ENCODE results near the gene TCF15.
A peak's percentile ranks its signal among the peaks of the same experiment; 100 is the strongest.

TCF15 gene

GRCh38 chr20:611047-611842 lies 1.1 kb upstream of the TCF15 start:
- no peak overlapping the region for H3K27ac ChIP-seq (ENCODE audit: low read length)
- no CpG with 5 or more reads among the region's 24 CpGs for WGBS (ENCODE audit: insufficient coverage, insufficient read length)
- no peaks in the 10 kb centered on the region; the same call in 1 of the 2 replicates for H3K4me1 ChIP-seq (ENCODE audit: control insufficient read depth, insufficient read depth, low read length)
- no peaks in the 10 kb centered on the region for H3K36me3 ChIP-seq (ENCODE audit: control insufficient read depth, insufficient read depth, low read length)
- H3K27me3 ChIP-seq (ENCODE audit: control insufficient read depth, insufficient read depth, low read length), result peaks cover 7% of the 10 kb centered on the region; the same call in 1 of the 2 replicates
- H3K4me3 ChIP-seq (ENCODE audit: low read length), result no peak overlapping the region
- H3K9me3 ChIP-seq (ENCODE audit: control insufficient read depth, insufficient read depth, low read length), result no peaks in the 10 kb centered on the region
- DNase-seq (ENCODE audit: low read depth, low spot score), result no peak

- H3K27me3 ChIP-seq (ENCODE audit: control insufficient read depth, insufficient read depth, low read length), result peaks cover 7% of the 10 kb centered on the region; the same call in 1 of the 2 replicates
- no peaks in the 10 kb centered on the region for H3K36me3 ChIP-seq (ENCODE audit: control insufficient read depth, insufficient read depth, low read length)
- H3K9me3 ChIP-seq (ENCODE audit: control insufficient read depth, insufficient read depth, low read length), result no peaks in the 10 kb centered on the region
- no peak overlapping the region for H3K27ac ChIP-seq (ENCODE audit: low read length)
- DNase-seq (ENCODE audit: low read depth, low spot score), result no peak
- H3K4me3 ChIP-seq (ENCODE audit: low read length), result peak overlapping the region; percentile 63; the same call in 1 of the 2 replicates
- no peaks in the 10 kb centered on the region; the same call in 1 of the 2 replicates for H3K4me1 ChIP-seq (ENCODE audit: control insufficient read depth, insufficient read depth, low read length)
- no CpG with 5 or more reads among the region's 54 CpGs for WGBS (ENCODE audit: insufficient coverage, insufficient read length)
Measured at GRCh38 chr20:609371-609964, 641 bp downstream of the TCF15 start.

- Histone ChIP-seq H3K4me1 (ENCODE audit: control insufficient read depth, insufficient read depth, low read length) (no peaks in the 10 kb centered on the region; the same call in 1 of the 2 replicates), H3K4me3 (ENCODE audit: low read length) (no peak overlapping the region), H3K27ac (ENCODE audit: low read length) (no peak overlapping the region), H3K9me3 (ENCODE audit: control insufficient read depth, insufficient read depth, low read length) (no peaks in the 10 kb centered on the region), H3K27me3 (ENCODE audit: control insufficient read depth, insufficient read depth, low read length) (peaks cover 7% of the 10 kb centered on the region; the same call in 1 of the 2 replicates), H3K36me3 (ENCODE audit: control insufficient read depth, insufficient read depth, low read length) (no peaks in the 10 kb centered on the region)
- WGBS (ENCODE audit: insufficient coverage, insufficient read length), result no CpG with 5 or more reads among the region's 8 CpGs
- DNase-seq (ENCODE audit: low read depth, low spot score), result no peak
Measured at GRCh38 chr20:608970-609369, 1.1 kb downstream of the TCF15 start.

DNA sequence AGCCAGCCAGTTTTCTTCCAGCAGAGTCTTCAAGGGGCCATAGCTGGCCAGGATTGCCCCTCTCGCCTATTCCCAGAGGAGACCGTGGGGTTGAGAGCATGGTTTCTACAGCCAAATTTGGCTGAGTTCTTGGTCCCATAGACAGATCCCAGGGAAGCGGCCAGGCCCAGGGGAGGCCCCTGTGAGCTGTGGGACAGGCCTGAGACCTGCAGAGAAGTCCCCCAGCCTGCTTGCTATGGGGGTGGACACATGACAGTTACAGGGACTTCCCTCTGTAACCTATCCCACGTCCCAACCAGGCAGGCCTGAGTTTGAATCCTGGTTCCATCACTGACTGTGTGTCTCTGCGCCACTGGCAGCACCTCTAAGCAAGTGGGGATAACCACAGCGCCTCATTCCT lies 2.6 kb downstream of the TCF15 start:
- Histone ChIP-seq H3K9me3 (ENCODE audit: control insufficient read depth, insufficient read depth, low read length) (no peaks in the 10 kb centered on the region), H3K27ac (ENCODE audit: low read length) (no peak overlapping the region), H3K36me3 (ENCODE audit: control insufficient read depth, insufficient read depth, low read length) (no peaks in the 10 kb centered on the region), H3K27me3 (ENCODE audit: control insufficient read depth, insufficient read depth, low read length) (peaks cover 7% of the 10 kb centered on the region; the same call in 1 of the 2 replicates), H3K4me1 (ENCODE audit: control insufficient read depth, insufficient read depth, low read length) (no peaks in the 10 kb centered on the region; the same call in 1 of the 2 replicates), H3K4me3 (ENCODE audit: low read length) (no peak overlapping the region)
- no peak for DNase-seq (ENCODE audit: low read depth, low spot score)
- no CpG with 5 or more reads among the region's 6 CpGs for WGBS (ENCODE audit: insufficient coverage, insufficient read length)

GRCh38 chr20:605237-605636 lies 4.9 kb downstream of the TCF15 start:
- H3K27me3 ChIP-seq (ENCODE audit: control insufficient read depth, insufficient read depth, low read length), result peaks cover 7% of the 10 kb centered on the region; the same call in 1 of the 2 replicates
- no peaks in the 10 kb centered on the region; the same call in 1 of the 2 replicates for H3K4me1 ChIP-seq (ENCODE audit: control insufficient read depth, insufficient read depth, low read length)
- H3K9me3 ChIP-seq (ENCODE audit: control insufficient read depth, insufficient read depth, low read length), result no peaks in the 10 kb centered on the region
- H3K36me3 ChIP-seq (ENCODE audit: control insufficient read depth, insufficient read depth, low read length), result no peaks in the 10 kb centered on the region
- H3K4me3 ChIP-seq (ENCODE audit: low read length), result no peak overlapping the region
- WGBS (ENCODE audit: insufficient coverage, insufficient read length), result no CpG with 5 or more reads among the region's 5 CpGs
- H3K27ac ChIP-seq (ENCODE audit: low read length), result no peak overlapping the region
- no peak for DNase-seq (ENCODE audit: low read depth, low spot score)

DNA sequence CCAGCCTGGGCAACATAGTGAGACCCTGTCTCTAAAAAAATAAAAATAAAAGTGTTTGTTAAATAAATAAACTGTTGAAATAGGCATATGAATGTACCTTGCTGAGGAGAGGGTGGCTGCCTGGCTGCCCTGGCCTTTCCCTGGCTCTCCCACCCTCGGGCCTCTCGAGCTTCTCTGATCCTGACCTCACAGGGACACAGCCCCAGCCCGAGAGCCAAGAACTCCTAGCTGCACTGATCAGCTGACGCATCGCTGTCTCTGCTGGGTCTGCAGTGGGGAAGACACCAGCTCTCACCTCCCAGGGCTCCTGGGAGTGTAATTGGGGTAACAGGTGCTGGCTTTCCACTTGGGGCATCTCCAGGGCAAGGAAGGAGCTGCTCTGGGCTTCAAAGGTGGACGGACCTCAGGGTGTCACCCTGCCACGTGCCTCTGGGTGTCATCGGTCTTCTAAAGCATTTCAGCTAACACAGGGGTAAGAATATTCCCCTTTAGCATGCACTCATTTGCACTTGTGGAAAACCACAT lies 6.9 kb downstream of the TCF15 start:
- no peak overlapping the region for H3K27ac ChIP-seq (ENCODE audit: low read length)
- H3K9me3 ChIP-seq (ENCODE audit: control insufficient read depth, insufficient read depth, low read length), result no peaks in the 10 kb centered on the region
- no CpG with 5 or more reads among the region's 8 CpGs for WGBS (ENCODE audit: insufficient coverage, insufficient read length)
- H3K36me3 ChIP-seq (ENCODE audit: control insufficient read depth, insufficient read depth, low read length), result no peaks in the 10 kb centered on the region
- no peak for DNase-seq (ENCODE audit: low read depth, low spot score)
- H3K27me3 ChIP-seq (ENCODE audit: control insufficient read depth, insufficient read depth, low read length), result no peaks in the 10 kb centered on the region
- no peaks in the 10 kb centered on the region for H3K4me1 ChIP-seq (ENCODE audit: control insufficient read depth, insufficient read depth, low read length)
- no peak overlapping the region for H3K4me3 ChIP-seq (ENCODE audit: low read length)

GRCh38 chr20:602111-602970 lies 7.8 kb downstream of the TCF15 start:
- H3K9me3 ChIP-seq (ENCODE audit: control insufficient read depth, insufficient read depth, low read length), result no peaks in the 10 kb centered on the region
- no peak for DNase-seq (ENCODE audit: low read depth, low spot score)
- no CpG with 5 or more reads among the region's 8 CpGs for WGBS (ENCODE audit: insufficient coverage, insufficient read length)

DNA sequence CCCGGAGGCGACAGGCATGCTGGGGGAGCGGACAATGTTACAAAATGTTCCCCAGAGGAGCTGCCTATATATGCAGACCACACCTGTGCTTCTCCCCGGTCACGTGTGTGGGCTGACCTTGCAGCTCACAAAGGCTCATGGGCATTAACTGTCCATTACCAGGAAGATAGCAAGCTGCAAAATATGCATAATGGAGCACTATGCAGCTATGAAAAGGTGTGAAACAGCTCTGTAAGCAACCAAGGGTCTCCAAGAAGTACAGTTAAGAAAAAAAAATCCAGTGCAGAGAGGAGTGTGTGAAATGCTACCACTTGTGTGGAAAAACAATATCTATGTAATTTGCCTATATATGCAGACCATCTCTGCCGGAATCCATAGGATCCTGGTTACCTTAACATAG lies 9.4 kb downstream of the TCF15 start:
- DNase-seq (ENCODE audit: low read depth, low spot score), result no peak
- Histone ChIP-seq H3K36me3 (ENCODE audit: control insufficient read depth, insufficient read depth, low read length) (no peaks in the 10 kb centered on the region), H3K4me3 (ENCODE audit: low read length) (no peak overlapping the region), H3K4me1 (ENCODE audit: control insufficient read depth, insufficient read depth, low read length) (no peaks in the 10 kb centered on the region), H3K9me3 (ENCODE audit: control insufficient read depth, insufficient read depth, low read length) (no peaks in the 10 kb centered on the region), H3K27me3 (ENCODE audit: control insufficient read depth, insufficient read depth, low read length) (no peaks in the 10 kb centered on the region), H3K27ac (ENCODE audit: low read length) (no peak overlapping the region)
- WGBS (ENCODE audit: insufficient coverage, insufficient read length), result no CpG with 5 or more reads among the region's 6 CpGs

More at GRCh38 chr20:602111-602970, 7.8 kb downstream of the TCF15 start:
- H3K27me3 ChIP-seq (ENCODE audit: control insufficient read depth, insufficient read depth, low read length), result no peaks in the 10 kb centered on the region
- no peaks in the 10 kb centered on the region for H3K4me1 ChIP-seq (ENCODE audit: control insufficient read depth, insufficient read depth, low read length)
- H3K27ac ChIP-seq (ENCODE audit: low read length), result no peak overlapping the region
- H3K36me3 ChIP-seq (ENCODE audit: control insufficient read depth, insufficient read depth, low read length), result no peaks in the 10 kb centered on the region
- no peak overlapping the region for H3K4me3 ChIP-seq (ENCODE audit: low read length)

- no peak for DNase-seq (ENCODE audit: low read depth, low spot score)
- no peak overlapping the region for H3K4me3 ChIP-seq (ENCODE audit: low read length)
- no peak overlapping the region for H3K27ac ChIP-seq (ENCODE audit: low read length)
- no peaks in the 10 kb centered on the region for H3K27me3 ChIP-seq (ENCODE audit: control insufficient read depth, insufficient read depth, low read length)
- H3K4me1 ChIP-seq (ENCODE audit: control insufficient read depth, insufficient read depth, low read length), result no peaks in the 10 kb centered on the region
- WGBS (ENCODE audit: insufficient coverage, insufficient read length), result no CpG with 5 or more reads among the region's 2 CpGs
- H3K9me3 ChIP-seq (ENCODE audit: control insufficient read depth, insufficient read depth, low read length), result no peaks in the 10 kb centered on the region
- H3K36me3 ChIP-seq (ENCODE audit: control insufficient read depth, insufficient read depth, low read length), result no peaks in the 10 kb centered on the region
Measured at GRCh38 chr20:600141-600540, 10.0 kb downstream of the TCF15 start.
